ENCODE data around the gene NXNL1. TPM values are rescaled to one million over a fixed set of nuclear protein-coding genes. Genes with fewer than 3 reads are reported as not detected.

The NXNL1 gene
- total RNA-seq, 6 donors from 2014 or later: not detected

GRCh38 chr19:17409990-17410389 is 50.7 kb downstream of the NXNL1 start:
- 84 to 94% methylated on average over 9 of the region's 9 CpGs for WGBS, 2 donors
- ATAC-seq (ENCODE audit: low FRiP score in 2 of 2): no peak
- H3K27ac ChIP-seq: no peak overlapping the region
- peaks cover 27 to 31% (median 28%) of the 10 kb centered on the region in 4 donors for H3K4me1 ChIP-seq
- no peak for DNase-seq
- no peak for TF ChIP-seq POLR2A (IDR thresholded peaks at IDR 0.05)
- TF ChIP-seq EP300 (IDR thresholded peaks at IDR 0.05): no peak
- no peak for TF ChIP-seq CTCF (IDR thresholded peaks at IDR 0.05)
- TF ChIP-seq POLR2AphosphoS5 (IDR thresholded peaks at IDR 0.05): no peak
- H3K27me3 ChIP-seq: no peaks in the 10 kb centered on the region
- peaks cover 0 to 4% (median 0%) of the 10 kb centered on the region in 4 donors for H3K36me3 ChIP-seq
- H3K9me3 ChIP-seq: no peaks in the 10 kb centered on the region
- H3K4me3 ChIP-seq: no peak overlapping the region

DNA sequence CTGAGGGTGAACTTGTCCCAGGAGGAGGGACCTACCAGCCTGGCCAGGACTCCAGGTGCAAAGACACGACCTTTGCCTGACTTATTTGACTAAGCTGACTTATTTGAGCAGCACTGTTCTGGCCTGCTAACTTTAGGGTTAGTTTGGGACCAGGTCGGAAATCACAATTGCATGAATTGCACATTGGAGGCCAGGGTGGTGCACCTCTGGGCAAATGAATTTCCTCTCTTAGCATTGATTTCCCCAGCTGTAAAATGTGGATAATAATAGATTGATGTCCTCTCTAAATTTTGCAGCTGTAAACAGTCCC is 53.9 kb downstream of the NXNL1 start:
- H3K9me3 ChIP-seq: no peaks in the 10 kb centered on the region
- peak overlapping the region in 3 of 4 donors; percentile 42 to 70 (median 47) for H3K4me3 ChIP-seq
- no peak for ATAC-seq (ENCODE audit: low FRiP score in 2 of 2)
- no peaks in the 10 kb centered on the region for H3K27me3 ChIP-seq
- DNase-seq: no peak
- WGBS, 2 donors: 0 to 50% methylated on average over 2 of the region's 2 CpGs
- H3K36me3 ChIP-seq: peaks cover 0 to 4% (median 0%) of the 10 kb centered on the region in 4 donors
- TF ChIP-seq POLR2AphosphoS5 (IDR thresholded peaks at IDR 0.05): no peak
- TF ChIP-seq POLR2A (IDR thresholded peaks at IDR 0.05): no peak
- no peak for TF ChIP-seq CTCF (IDR thresholded peaks at IDR 0.05)
- TF ChIP-seq EP300 (IDR thresholded peaks at IDR 0.05): no peak
- H3K27ac ChIP-seq: peak overlapping the region; percentile 85 to 94 (median 90)
- peaks cover 36 to 48% (median 41%) of the 10 kb centered on the region in 4 donors for H3K4me1 ChIP-seq

DNA sequence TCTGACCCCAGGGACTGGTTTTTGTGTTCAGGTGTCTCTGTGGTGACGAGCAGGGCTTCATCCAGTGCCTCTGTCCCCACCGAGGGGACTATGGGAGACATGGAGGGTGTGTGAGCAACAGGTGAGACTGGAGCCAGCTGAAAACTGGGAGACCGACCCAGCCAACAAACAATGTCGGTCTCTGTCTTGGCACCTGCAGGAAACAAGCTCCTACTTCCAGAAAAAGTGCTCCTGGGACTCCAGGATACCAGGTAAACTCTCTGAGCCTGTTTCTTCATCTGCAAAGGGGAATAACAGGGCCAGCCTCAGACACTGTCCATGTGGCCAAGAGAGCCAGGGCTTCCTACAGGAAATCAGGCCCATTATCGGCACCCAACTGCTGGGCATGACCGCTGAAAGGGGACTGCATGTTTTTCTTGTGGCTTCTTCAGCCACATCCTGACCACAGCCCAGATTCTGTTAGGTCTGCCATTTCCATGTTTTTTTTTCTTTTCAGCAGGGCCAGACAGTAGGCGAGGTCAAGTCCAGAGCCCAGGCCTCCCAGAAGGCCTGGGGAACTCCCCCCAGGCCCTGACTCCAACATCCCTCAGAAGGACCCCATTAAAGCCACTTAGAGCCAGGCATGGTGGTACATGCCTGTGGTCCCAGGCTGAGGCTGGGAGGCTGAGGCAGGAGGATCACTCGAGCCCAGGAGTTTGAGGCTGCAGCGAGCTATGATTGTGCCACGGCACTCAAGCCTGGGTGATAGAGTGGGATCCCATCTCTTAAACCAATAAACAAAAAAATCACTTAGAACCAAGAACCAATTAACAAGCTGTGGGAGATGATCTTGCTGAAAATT is 54.5 kb downstream of the NXNL1 start:
- ATAC-seq (ENCODE audit: low FRiP score in 2 of 2): peak; percentile 5
- no peak for DNase-seq
- peak overlapping the region; percentile 85 to 94 (median 90) for H3K27ac ChIP-seq
- H3K9me3 ChIP-seq: no peaks in the 10 kb centered on the region
- no peak for TF ChIP-seq POLR2A (IDR thresholded peaks at IDR 0.05)
- no peak for TF ChIP-seq EP300 (IDR thresholded peaks at IDR 0.05)
- TF ChIP-seq CTCF (IDR thresholded peaks at IDR 0.05): no peak
- TF ChIP-seq POLR2AphosphoS5 (IDR thresholded peaks at IDR 0.05): peak in 1 of 2 donors; percentile 10
- WGBS, 2 donors: 40 to 50% methylated on average over 10 of the region's 10 CpGs
- H3K4me1 ChIP-seq: peaks cover 36 to 52% (median 41%) of the 10 kb centered on the region in 4 donors
- H3K36me3 ChIP-seq: peaks cover 0 to 4% (median 0%) of the 10 kb centered on the region in 4 donors
- peak overlapping the region; percentile 12 to 70 (median 44) for H3K4me3 ChIP-seq
- H3K27me3 ChIP-seq: no peaks in the 10 kb centered on the region

Other genes starting within 250 kb of the NXNL1 start
- 10 to 100 TPM; 21.6 to 49.3 (median 23.9) TPM for gene USE1, start 245.6 kb downstream of the NXNL1 start, total RNA-seq
- 10 to 100 TPM; 12.3 to 37.7 (median 25.8) TPM for gene OCEL1, start 234.7 kb downstream of the NXNL1 start, total RNA-seq
- gene NR2F6, start 215.0 kb downstream of the NXNL1 start, total RNA-seq: 10 to 100 TPM; 55.5 to 86.8 (median 63.1) TPM
- 10 to 100 TPM in 4 of 6 donors, 1 to 10 TPM in 2; 9.1 to 21.4 (median 10.7) TPM for gene USHBP1, start 196.2 kb downstream of the NXNL1 start, total RNA-seq
- 10 to 100 TPM; 45.1 to 95.3 (median 82.3) TPM for gene BABAM1, start 193.5 kb downstream of the NXNL1 start, total RNA-seq
- 10 to 100 TPM in 1 of 6 donors, 1 to 10 TPM in 3, under 1 TPM in 2; 0.57 to 13.6 (median 1.4) TPM for gene ANKLE1, start 179.0 kb downstream of the NXNL1 start, total RNA-seq
- gene ABHD8, start 157.5 kb downstream of the NXNL1 start, total RNA-seq: 10 to 100 TPM; 19.7 to 23.4 (median 21.2) TPM
- 100 to 1,000 TPM in 5 of 6 donors, 10 to 100 TPM in 1; 98.3 to 176 (median 122) TPM for gene MRPL34, start 155.1 kb downstream of the NXNL1 start, total RNA-seq
- 10 to 100 TPM; 11.5 to 42.8 (median 28.4) TPM for gene DDA1, start 151.4 kb downstream of the NXNL1 start, total RNA-seq
- 10 to 100 TPM in 4 of 6 donors, 1 to 10 TPM in 2; 9.0 to 45.1 (median 16.4) TPM for gene ANO8, start 126.1 kb downstream of the NXNL1 start, total RNA-seq
- 10 to 100 TPM; 14.9 to 95.3 (median 26.4) TPM for gene GTPBP3, start 123.4 kb downstream of the NXNL1 start, total RNA-seq
- gene PLVAP, start 83.6 kb downstream of the NXNL1 start, total RNA-seq: 100 to 1,000 TPM in 1 of 6 donors, 10 to 100 TPM in 1, 1 to 10 TPM in 4; 1.0 to 103 (median 6.9) TPM
- 1 to 10 TPM in 2 of 6 donors, under 1 TPM in 1, not detected in 3; 0.83 to 2.2 (median 2.1) TPM for gene CCDC194, start 66.7 kb downstream of the NXNL1 start, total RNA-seq
- 100 to 1,000 TPM in 1 of 6 donors, 10 to 100 TPM in 5; 30.4 to 197 (median 74.1) TPM for gene BST2, start 55.3 kb downstream of the NXNL1 start, total RNA-seq
- gene MVB12A, start 40.9 kb downstream of the NXNL1 start, total RNA-seq: 10 to 100 TPM; 25.1 to 55.2 (median 49.1) TPM
- under 1 TPM in 1 of 6 donors, not detected in 5; 0.14 TPM for gene TMEM221, start 12.3 kb downstream of the NXNL1 start, total RNA-seq
- gene SLC27A1, start 9.6 kb upstream of the NXNL1 start, total RNA-seq: 10 to 100 TPM; 21.0 to 88.0 (median 30.8) TPM
- 100 to 1,000 TPM in 3 of 6 donors, 10 to 100 TPM in 3; 50.6 to 117 (median 99.7) TPM for gene PGLS, start 50.7 kb upstream of the NXNL1 start, total RNA-seq
- 100 to 1,000 TPM in 4 of 6 donors, 10 to 100 TPM in 2; 58.3 to 151 (median 116) TPM for gene COLGALT1, start 94.7 kb upstream of the NXNL1 start, total RNA-seq
- gene UNC13A, start 227.4 kb upstream of the NXNL1 start, total RNA-seq: under 1 TPM in 5 of 6 donors, not detected in 1; under 0.01 to 0.54 (median 0.33) TPM